SK-N-MC (cell line): ENCODE data around the gene OR1S1.

Experiments
- EZH2 ChIP-seq: fragments of 200-600 bp; sonication (generic); IDR thresholded peaks from one replicate; pipeline ENCODE4 v1.6.1; 2017; ENCODE audit warnings: antibody characterized with exemption
- POLR2AphosphoS5 ChIP-seq: IDR thresholded peaks from 2 replicates; pipeline ENCODE4 v1.6.1; 2012; ENCODE audit warnings: mild to moderate bottlenecking, low read depth, low read length, borderline replicate concordance

DNA sequence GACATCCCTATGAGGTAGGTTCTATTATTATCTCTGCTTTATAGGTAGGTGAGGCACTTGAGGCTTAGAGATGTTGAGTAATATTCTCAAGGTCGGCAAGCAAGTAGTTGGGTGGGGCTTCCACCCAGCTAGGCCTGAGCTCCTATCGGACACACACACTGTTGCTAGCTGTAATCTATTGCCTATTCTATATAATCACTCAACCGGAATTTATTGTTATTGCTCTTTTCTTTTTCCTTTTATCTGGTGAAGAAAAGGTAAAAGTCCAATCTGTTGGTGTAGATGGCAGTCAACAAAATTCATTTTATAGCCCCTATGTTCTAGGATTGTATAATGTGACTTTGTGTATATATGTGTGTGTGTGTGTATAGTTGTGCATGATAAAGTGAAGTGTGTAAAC, 20.3 kb upstream of the OR1S1 start:
- TF ChIP-seq POLR2AphosphoS5 = no peak
- TF ChIP-seq EZH2 = no peak
